ENCODE measurements around the gene LCE2A.

- TF ChIP-seq CTCF (IDR thresholded peaks at IDR 0.05 in 8 of 11, conservative IDR thresholded peaks at IDR 0.05 in 3 of 11) (no peak), POLR2AphosphoS5 (IDR thresholded peaks at IDR 0.05) (no peak), POLR2A (IDR thresholded peaks at IDR 0.05) (no peak)
Observed at GRCh38 chr1:152656459-152656858, 41.7 kb upstream of the LCE2A start.
